Activated effector memory CD4-positive, alpha-beta T cell treated with Interleukin-2 at 50 U/mL for 16 hours (primary cell): Measurements from ENCODE around the gene PLEK2.
"Not testable (repeated sequence)": the region's sequence is repeated elsewhere in the genome, so short reads cannot be mapped to it uniquely, and the experiment has no call there.

ENCODE experiments used
- DNase-seq: peaks from one replicate; pipeline ENCODE4 v3.0.0-alpha.2; 2020

PLEK2 gene

GRCh38 chr14:67426983-67427606 is 15.1 kb upstream of the PLEK2 start:
- peak; percentile 47 for DNase-seq

- DNase-seq = no peak
Measured at GRCh38 chr14:67426161-67426560, 14.2 kb upstream of the PLEK2 start.

- no peak for DNase-seq
Measured at GRCh38 chr14:67425608-67426007, 13.6 kb upstream of the PLEK2 start.

- DNase-seq = no peak
Measured at GRCh38 chr14:67424539-67424938, 12.6 kb upstream of the PLEK2 start.

GRCh38 chr14:67423424-67423823 is 11.5 kb upstream of the PLEK2 start:
- no peak for DNase-seq

- no peak for DNase-seq
Measured at GRCh38 chr14:67421356-67422224, 9.6 kb upstream of the PLEK2 start.

GRCh38 chr14:67420102-67420739 is 8.3 kb upstream of the PLEK2 start:
- no peak for DNase-seq

GRCh38 chr14:67418401-67419191 is 6.6 kb upstream of the PLEK2 start:
- no peak for DNase-seq

GRCh38 chr14:67417633-67418032 is 5.7 kb upstream of the PLEK2 start:
- DNase-seq = no peak

- no peak for DNase-seq
Measured at GRCh38 chr14:67416810-67417209, 4.8 kb upstream of the PLEK2 start.

- no peak for DNase-seq
Measured at GRCh38 chr14:67416085-67416484, 4.1 kb upstream of the PLEK2 start.

GRCh38 chr14:67415610-67416009 is 3.6 kb upstream of the PLEK2 start:
- DNase-seq = not testable (repeated sequence)

- no peak for DNase-seq
Measured at GRCh38 chr14:67413806-67414769, 2.1 kb upstream of the PLEK2 start.

- DNase-seq = no peak
Measured at GRCh38 chr14:67411370-67411769, 595 bp downstream of the PLEK2 start.

- no peak for DNase-seq
Measured at GRCh38 chr14:67410313-67410712, 1.7 kb downstream of the PLEK2 start.

- DNase-seq = no peak
Measured at GRCh38 chr14:67409461-67409860, 2.5 kb downstream of the PLEK2 start.

GRCh38 chr14:67408122-67408801 is 3.7 kb downstream of the PLEK2 start:
- DNase-seq = not testable (repeated sequence)

GRCh38 chr14:67405771-67406170 is 6.2 kb downstream of the PLEK2 start:
- no peak for DNase-seq

GRCh38 chr14:67400434-67400833 is 11.5 kb downstream of the PLEK2 start:
- no peak for DNase-seq

GRCh38 chr14:67397536-67397935 is 14.4 kb downstream of the PLEK2 start:
- DNase-seq = no peak

- no peak for DNase-seq
Measured at GRCh38 chr14:67396381-67396970, 15.5 kb downstream of the PLEK2 start.
